SH-SY5Y (cell line): ENCODE measurements around the gene KSR1.

Experiments
- GATA2 ChIP-seq: IDR thresholded peaks from 2 replicates; pipeline ENCODE4 v1.6.1; 2011; ENCODE audit warnings: mild to moderate bottlenecking, low read depth, low read length
- GATA3 ChIP-seq: IDR thresholded peaks from 2 replicates; pipeline ENCODE4 v1.6.1; 2011; ENCODE audit warnings: low read depth, mild to moderate bottlenecking, low read length, moderate library complexity

DNA sequence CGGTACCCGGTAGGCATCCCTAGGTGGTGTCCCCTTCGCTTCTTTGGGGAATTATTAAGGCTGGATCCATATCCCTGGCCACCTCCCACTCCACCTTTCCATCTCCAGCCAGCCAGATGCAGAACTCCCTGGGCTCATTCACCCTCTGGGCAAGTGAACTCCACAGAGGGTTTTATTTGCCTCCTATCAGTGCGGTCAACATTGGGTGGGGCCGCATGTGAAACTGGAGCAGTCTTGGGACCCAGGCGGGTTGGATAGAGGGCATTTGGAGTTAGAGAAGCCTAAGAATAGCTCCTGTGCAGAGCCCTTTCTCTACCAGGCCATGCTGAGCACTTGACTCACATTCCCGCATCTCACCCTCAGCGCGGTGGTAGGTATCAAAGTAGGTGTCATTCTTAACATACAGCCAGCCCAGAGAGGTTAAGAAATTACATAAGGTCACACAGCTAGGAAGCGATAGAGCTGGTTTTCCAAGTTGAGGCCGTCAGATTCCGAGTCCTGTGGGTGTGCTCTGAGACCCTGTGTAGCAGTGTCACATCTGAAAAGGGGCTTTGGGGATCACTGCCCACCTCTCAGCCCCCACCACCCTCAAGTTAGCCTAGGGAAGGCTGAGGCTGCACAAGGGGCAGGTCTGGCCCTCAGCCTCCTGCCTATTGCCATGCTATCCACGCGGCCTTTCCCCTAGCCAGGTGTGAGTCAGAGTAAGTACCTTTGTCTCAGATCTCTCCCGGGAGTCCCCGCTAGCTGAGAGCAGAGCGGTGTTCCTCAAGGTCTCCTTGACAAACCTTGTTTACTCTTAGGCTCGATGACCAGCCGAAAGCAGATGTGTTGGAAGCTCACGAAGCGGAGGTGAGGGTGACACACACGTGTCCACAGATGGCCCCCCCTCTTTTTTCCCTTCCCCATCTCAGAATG is 147.9 kb downstream of the KSR1 start:
- TF ChIP-seq GATA2 (no peak), GATA3 (no peak)
